Measurements from ENCODE around the gene PCDH7.

PCDH7 gene

DNA sequence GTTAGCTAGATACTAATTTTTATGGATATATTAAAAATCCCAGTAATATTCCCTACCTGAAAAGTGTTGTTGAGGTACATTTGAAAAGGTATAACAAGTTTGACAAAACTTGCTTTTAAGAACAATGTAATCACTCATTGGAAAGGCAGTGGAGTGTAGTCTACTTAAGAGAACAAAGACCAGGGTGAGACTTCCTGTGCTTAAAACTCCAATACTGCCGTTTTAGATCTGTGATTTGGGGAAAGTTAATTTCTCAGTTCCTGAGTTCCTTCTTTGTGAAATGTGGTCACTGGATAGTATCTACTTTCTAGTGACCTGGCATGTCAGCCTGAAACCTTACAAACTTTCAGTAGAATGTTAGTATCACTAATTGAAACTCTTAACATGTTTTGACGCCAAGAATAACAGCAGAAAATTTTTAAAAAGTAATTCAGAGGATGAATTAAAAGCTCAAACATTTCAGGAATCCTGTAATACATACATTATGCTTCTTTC is 56.8 kb downstream of the PCDH7 start:
- no peak for DNase-seq (ENCODE audit: low read depth in 1 of 2, low spot score in 1 of 2)
